ENCODE results near the gene MORC2. TPM values are rescaled to one million over a fixed set of nuclear protein-coding genes. Genes with fewer than 3 reads are reported as not detected.

Gene MORC2
- polyA plus RNA-seq, 1 donor from 2014 or later: 15.1 TPM

DNA sequence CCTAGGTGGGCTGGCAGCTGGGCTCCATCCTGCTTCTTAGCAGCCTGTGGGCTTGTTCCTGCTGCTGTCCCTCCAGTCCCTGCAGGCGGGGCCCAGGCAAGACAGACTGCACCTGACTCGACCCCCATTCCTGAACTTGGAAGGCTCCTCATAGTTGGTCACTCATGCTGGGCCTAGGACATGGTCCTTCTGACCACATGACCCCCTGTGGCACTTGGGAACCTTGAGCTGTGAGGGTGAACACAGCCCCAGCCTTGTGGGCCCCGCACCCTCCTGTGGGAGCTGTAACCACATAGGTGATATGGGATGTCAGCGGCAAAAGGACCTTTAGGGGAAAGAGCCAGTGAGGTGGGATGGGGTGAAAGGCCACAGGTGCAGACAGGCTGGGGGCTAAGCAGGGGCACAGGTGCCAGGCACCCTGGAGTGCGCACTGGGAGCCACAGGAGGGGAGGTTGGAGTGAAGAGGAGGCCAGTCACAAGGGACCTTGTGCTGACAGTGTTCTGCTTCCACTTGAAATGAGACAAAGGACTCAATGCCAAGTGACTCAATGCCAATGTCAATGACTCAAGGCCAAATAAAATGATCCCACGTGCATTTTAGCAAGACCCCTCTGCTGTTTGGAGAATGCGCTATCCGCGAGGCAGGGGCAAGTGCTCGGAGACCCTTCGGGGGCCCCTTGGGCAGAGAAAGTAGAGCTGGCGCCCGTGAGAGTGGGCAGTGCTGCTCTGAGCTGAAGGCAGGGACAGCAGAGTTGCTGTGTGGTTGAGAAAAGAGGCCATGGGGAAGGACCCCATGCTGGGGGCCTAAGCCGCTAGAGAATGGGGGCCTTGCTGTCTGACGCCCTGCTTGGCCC is 90.7 kb downstream of the MORC2 start:
- no peak overlapping the region for H3K4me2 ChIP-seq (ENCODE audit: low read length)
- no peaks in the 10 kb centered on the region for H4K20me1 ChIP-seq (ENCODE audit: insufficient read depth)
- H2AFZ ChIP-seq (ENCODE audit: low read depth, low read length): no peak overlapping the region
- no peaks in the 10 kb centered on the region for H3K27me3 ChIP-seq (ENCODE audit: insufficient read depth, low read depth, low read length)
- H3K79me2 ChIP-seq (replicated peaks; ENCODE audit: insufficient read depth, low read length): no peaks in the 10 kb centered on the region
- H3K9me2 ChIP-seq (ENCODE audit: insufficient read depth, low read length): no peaks in the 10 kb centered on the region
- no peaks in the 10 kb centered on the region for H3F3A ChIP-seq (ENCODE audit: insufficient read depth, low read length, poor library complexity, severe bottlenecking)
- H3K27ac ChIP-seq (ENCODE audit: low read length): no peak overlapping the region
- no peak for TF ChIP-seq RAD21 (conservative IDR thresholded peaks at IDR 0.05)
- no peak for TF ChIP-seq EZH2 (IDR thresholded peaks at IDR 0.05; ENCODE audit: borderline replicate concordance, insufficient read depth, low read length, poor library complexity, severe bottlenecking)
- no peak for TF ChIP-seq SMC3 (conservative IDR thresholded peaks at IDR 0.05; ENCODE audit: poor library complexity)
- TF ChIP-seq, protein P1, sequence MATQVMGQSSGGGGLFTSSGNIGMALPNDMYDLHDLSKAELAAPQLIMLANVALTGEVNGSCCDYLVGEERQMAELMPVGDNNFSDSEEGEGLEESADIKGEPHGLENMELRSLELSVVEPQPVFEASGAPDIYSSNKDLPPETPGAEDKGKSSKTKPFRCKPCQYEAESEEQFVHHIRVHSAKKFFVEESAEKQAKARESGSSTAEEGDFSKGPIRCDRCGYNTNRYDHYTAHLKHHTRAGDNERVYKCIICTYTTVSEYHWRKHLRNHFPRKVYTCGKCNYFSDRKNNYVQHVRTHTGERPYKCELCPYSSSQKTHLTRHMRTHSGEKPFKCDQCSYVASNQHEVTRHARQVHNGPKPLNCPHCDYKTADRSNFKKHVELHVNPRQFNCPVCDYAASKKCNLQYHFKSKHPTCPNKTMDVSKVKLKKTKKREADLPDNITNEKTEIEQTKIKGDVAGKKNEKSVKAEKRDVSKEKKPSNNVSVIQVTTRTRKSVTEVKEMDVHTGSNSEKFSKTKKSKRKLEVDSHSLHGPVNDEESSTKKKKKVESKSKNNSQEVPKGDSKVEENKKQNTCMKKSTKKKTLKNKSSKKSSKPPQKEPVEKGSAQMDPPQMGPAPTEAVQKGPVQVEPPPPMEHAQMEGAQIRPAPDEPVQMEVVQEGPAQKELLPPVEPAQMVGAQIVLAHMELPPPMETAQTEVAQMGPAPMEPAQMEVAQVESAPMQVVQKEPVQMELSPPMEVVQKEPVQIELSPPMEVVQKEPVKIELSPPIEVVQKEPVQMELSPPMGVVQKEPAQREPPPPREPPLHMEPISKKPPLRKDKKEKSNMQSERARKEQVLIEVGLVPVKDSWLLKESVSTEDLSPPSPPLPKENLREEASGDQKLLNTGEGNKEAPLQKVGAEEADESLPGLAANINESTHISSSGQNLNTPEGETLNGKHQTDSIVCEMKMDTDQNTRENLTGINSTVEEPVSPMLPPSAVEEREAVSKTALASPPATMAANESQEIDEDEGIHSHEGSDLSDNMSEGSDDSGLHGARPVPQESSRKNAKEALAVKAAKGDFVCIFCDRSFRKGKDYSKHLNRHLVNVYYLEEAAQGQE (IDR thresholded peaks at IDR 0.05; ENCODE audit: borderline replicate concordance): no peak
- no peaks in the 10 kb centered on the region for H3K9me3 ChIP-seq (ENCODE audit: low read length)
- no peak overlapping the region for H3K9ac ChIP-seq (ENCODE audit: low read length)
- H3K36me3 ChIP-seq (ENCODE audit: insufficient read depth, low read length): no peaks in the 10 kb centered on the region
- no peak overlapping the region for H3K4me3 ChIP-seq (ENCODE audit: low read length)

DNA sequence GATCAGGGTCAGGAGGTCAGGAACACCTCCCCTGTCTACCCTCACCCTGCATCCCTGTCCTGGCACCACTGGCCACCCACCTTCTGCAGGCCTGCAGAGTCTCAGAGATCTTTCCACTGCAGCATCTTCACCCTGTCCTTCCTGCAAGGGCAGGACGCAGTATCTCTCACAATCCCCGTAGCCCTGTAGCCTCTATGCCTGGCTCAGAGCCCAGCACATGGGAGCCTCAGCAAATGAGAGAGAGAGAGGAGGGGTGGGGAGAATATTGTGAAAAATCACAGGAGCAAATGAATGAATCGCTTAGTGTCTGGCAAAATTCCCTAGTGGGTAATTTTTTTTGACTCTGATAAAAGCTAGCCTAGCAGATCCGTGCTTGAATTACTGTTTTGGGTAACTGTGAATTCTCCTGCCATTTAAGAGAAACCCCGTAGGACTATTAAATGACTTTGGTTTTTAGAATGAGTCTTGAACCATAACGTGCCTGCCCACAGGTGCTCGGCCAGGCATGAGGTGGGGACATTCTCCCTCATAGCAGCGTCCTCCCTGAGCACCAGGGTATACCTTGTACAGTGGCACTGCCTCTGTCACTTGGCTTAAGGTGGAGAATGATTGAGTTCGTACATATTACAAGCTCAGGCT is 91.5 kb downstream of the MORC2 start:
- Histone ChIP-seq H3K9ac (ENCODE audit: low read length) (no peak overlapping the region), H3F3A (ENCODE audit: insufficient read depth, low read length, poor library complexity, severe bottlenecking) (no peaks in the 10 kb centered on the region)

More for the DNA sequence above, 91.5 kb downstream of the MORC2 start:
- no peak overlapping the region for H3K4me3 ChIP-seq (ENCODE audit: low read length)
- no peaks in the 10 kb centered on the region for H3K79me2 ChIP-seq (replicated peaks; ENCODE audit: insufficient read depth, low read length)
- TF ChIP-seq MXI1 (conservative IDR thresholded peaks at IDR 0.05; ENCODE audit: poor library complexity, severe bottlenecking) (no peak), RAD21 (conservative IDR thresholded peaks at IDR 0.05) (no peak), EP300 (conservative IDR thresholded peaks at IDR 0.05; ENCODE audit: poor library complexity, severe bottlenecking) (no peak), TAF1 (IDR thresholded peaks at IDR 0.05; ENCODE audit: low read depth) (no peak), POLR2AphosphoS5 (IDR thresholded peaks at IDR 0.05) (no peak), SMC3 (conservative IDR thresholded peaks at IDR 0.05; ENCODE audit: poor library complexity) (no peak), EZH2 (IDR thresholded peaks at IDR 0.05; ENCODE audit: borderline replicate concordance, insufficient read depth, low read length, poor library complexity, severe bottlenecking) (no peak)
- TF ChIP-seq, protein P1 (IDR thresholded peaks at IDR 0.05; ENCODE audit: borderline replicate concordance): no peak
- TF ChIP-seq, protein P2, sequence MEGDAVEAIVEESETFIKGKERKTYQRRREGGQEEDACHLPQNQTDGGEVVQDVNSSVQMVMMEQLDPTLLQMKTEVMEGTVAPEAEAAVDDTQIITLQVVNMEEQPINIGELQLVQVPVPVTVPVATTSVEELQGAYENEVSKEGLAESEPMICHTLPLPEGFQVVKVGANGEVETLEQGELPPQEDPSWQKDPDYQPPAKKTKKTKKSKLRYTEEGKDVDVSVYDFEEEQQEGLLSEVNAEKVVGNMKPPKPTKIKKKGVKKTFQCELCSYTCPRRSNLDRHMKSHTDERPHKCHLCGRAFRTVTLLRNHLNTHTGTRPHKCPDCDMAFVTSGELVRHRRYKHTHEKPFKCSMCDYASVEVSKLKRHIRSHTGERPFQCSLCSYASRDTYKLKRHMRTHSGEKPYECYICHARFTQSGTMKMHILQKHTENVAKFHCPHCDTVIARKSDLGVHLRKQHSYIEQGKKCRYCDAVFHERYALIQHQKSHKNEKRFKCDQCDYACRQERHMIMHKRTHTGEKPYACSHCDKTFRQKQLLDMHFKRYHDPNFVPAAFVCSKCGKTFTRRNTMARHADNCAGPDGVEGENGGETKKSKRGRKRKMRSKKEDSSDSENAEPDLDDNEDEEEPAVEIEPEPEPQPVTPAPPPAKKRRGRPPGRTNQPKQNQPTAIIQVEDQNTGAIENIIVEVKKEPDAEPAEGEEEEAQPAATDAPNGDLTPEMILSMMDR (IDR thresholded peaks at IDR 0.05; ENCODE audit: poor library complexity, severe bottlenecking): no peak
- no peak overlapping the region for H3K4me2 ChIP-seq (ENCODE audit: low read length)
- no peak overlapping the region for H3K27ac ChIP-seq (ENCODE audit: low read length)
- no peaks in the 10 kb centered on the region for H4K20me1 ChIP-seq (ENCODE audit: insufficient read depth)
- no peaks in the 10 kb centered on the region for H3K36me3 ChIP-seq (ENCODE audit: insufficient read depth, low read length)
- H2AFZ ChIP-seq (ENCODE audit: low read depth, low read length): no peak overlapping the region
- no peaks in the 10 kb centered on the region for H3K9me2 ChIP-seq (ENCODE audit: insufficient read depth, low read length)
- no peaks in the 10 kb centered on the region for H3K9me3 ChIP-seq (ENCODE audit: low read length)
- H3K27me3 ChIP-seq (ENCODE audit: insufficient read depth, low read depth, low read length): no peaks in the 10 kb centered on the region

Measured in neural cell (in vitro differentiated cells).